ENCODE data around the gene HDC. TPM values are rescaled to one million over a fixed set of nuclear protein-coding genes. Genes with fewer than 3 reads are reported as not detected.

The HDC gene
- polyA plus RNA-seq, 1 of the 3 experiments (the other 2 are of a cell fraction), result not detected

DNA sequence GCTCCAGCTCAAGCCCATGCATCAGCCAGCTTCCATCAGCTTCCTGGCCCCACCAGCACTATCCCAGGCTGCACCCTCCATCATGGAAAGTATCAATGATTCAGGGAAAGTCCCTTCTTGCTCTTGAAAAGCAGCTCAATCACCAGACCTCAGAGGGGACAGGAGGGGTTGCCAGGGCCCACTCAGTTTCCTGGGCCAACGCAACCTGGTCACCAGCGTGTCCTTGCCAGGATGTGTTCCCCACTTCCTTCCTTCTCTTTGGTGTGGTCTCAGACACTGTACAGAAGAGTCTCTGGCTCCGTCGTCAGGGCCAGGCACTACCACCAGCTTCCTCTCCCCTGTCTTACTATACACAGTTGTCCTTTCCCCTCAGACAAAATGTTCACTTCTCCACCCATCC lies 3.0 kb downstream of the HDC start (continued):
- TF ChIP-seq, protein P1, sequence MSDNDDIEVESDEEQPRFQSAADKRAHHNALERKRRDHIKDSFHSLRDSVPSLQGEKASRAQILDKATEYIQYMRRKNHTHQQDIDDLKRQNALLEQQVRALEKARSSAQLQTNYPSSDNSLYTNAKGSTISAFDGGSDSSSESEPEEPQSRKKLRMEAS (IDR thresholded peaks at IDR 0.05; ENCODE audit: low read depth), result no peak
- TF ChIP-seq ELF1 (IDR thresholded peaks at IDR 0.05) (no peak), JUND (IDR thresholded peaks at IDR 0.05) (no peak), NFIC (IDR thresholded peaks at IDR 0.05; ENCODE audit: borderline replicate concordance) (no peak), TAF1 (IDR thresholded peaks at IDR 0.05; ENCODE audit: borderline replicate concordance, low read depth, low read length) (no peak), GABPA (IDR thresholded peaks at IDR 0.05; ENCODE audit: low read depth) (no peak), FOSL2 (IDR thresholded peaks at IDR 0.05; ENCODE audit: borderline replicate concordance, low read depth) (no peak), TCF12 (IDR thresholded peaks at IDR 0.05) (no peak), GATA2 (CRISPR knock-in tag; IDR thresholded peaks at IDR 0.05) (no peak), SMC3 (IDR thresholded peaks at IDR 0.05; ENCODE audit: low read depth, low read length) (no peak), RXRA (IDR thresholded peaks at IDR 0.05; ENCODE audit: borderline replicate concordance, low read depth) (no peak), TEAD4 (IDR thresholded peaks at IDR 0.05; ENCODE audit: borderline replicate concordance, insufficient read depth) (no peak)
- TF ChIP-seq, protein P2, sequence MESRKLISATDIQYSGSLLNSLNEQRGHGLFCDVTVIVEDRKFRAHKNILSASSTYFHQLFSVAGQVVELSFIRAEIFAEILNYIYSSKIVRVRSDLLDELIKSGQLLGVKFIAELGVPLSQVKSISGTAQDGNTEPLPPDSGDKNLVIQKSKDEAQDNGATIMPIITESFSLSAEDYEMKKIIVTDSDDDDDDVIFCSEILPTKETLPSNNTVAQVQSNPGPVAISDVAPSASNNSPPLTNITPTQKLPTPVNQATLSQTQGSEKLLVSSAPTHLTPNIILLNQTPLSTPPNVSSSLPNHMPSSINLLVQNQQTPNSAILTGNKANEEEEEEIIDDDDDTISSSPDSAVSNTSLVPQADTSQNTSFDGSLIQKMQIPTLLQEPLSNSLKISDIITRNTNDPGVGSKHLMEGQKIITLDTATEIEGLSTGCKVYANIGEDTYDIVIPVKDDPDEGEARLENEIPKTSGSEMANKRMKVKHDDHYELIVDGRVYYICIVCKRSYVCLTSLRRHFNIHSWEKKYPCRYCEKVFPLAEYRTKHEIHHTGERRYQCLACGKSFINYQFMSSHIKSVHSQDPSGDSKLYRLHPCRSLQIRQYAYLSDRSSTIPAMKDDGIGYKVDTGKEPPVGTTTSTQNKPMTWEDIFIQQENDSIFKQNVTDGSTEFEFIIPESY (IDR thresholded peaks at IDR 0.05; ENCODE audit: borderline replicate concordance, low read depth), result no peak

DNA sequence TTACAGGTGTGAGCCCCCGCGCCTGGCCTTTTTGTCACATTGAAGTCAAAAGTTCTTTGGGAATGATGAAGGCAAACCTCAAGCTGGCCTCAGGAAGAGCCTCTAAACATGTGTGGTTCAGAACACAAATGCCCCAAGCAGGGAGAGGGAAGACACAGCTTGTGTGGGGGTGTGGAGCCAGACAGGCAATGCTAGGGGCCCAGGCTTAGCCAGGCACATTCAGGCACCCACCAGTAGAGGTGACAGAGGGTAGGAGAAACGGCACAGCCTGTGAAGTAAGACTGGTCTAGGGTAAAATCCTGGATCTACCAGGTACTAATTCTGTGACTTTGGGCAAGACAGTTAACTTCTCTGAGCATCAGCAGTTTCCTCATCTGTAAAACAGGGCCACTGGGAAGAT lies 3.5 kb downstream of the HDC start:
- Histone ChIP-seq H3F3A (replicated peaks; ENCODE audit: insufficient read depth) (no peaks in the 10 kb centered on the region), H3K4me1 (ENCODE audit: control insufficient read depth in 1 of 2, insufficient read depth in 2 of 2, low read depth in 1 of 2, low read length in 1 of 2) (no peaks in the 10 kb centered on the region), H3K27me3 (ENCODE audit: insufficient read depth) (no peaks in the 10 kb centered on the region), H3K4me2 (no peak overlapping the region), H3K4me3 (ENCODE audit: low read depth in 2 of 2, low read length in 1 of 2) (no peak overlapping the region), H3K9ac (no peak overlapping the region), H4K20me1 (ENCODE audit: insufficient read depth) (no peaks in the 10 kb centered on the region), H3K79me2 (ENCODE audit: insufficient read depth) (no peaks in the 10 kb centered on the region), H3K9me3 (no peaks in the 10 kb centered on the region), H3K36me3 (replicated peaks in 1 of 2; ENCODE audit: control insufficient read depth in 1 of 2, insufficient read depth in 2 of 2, low read length in 1 of 2) (no peaks in the 10 kb centered on the region), H2AFZ (ENCODE audit: low read depth) (no peak overlapping the region), H3K27ac (ENCODE audit: low read depth in 2 of 2, low read length in 1 of 2) (no peak overlapping the region), H3K9me2 (no peaks in the 10 kb centered on the region)
- no peak for DNase-seq
- ChIA-PET CTCF (interaction anchor here (0.7 kb wide), 1 partner anchor 54 kb away, joined by 3 read pairs; no protein-coding TSS in a partner anchor), POLR2A (no interaction called here)
- TF ChIP-seq TAF1 (IDR thresholded peaks at IDR 0.05; ENCODE audit: borderline replicate concordance, low read depth, low read length) (no peak), FOXM1 (IDR thresholded peaks at IDR 0.05; ENCODE audit: low read depth) (no peak), FOSL2 (IDR thresholded peaks at IDR 0.05; ENCODE audit: borderline replicate concordance, low read depth) (no peak), RCOR1 (IDR thresholded peaks at IDR 0.05; ENCODE audit: low read length) (no peak), RXRA (IDR thresholded peaks at IDR 0.05; ENCODE audit: borderline replicate concordance, low read depth) (no peak), MEF2A (IDR thresholded peaks at IDR 0.05; ENCODE audit: borderline replicate concordance, low read depth) (no peak), ELF1 (IDR thresholded peaks at IDR 0.05) (no peak), FOXJ3 (CRISPR knock-in tag; IDR thresholded peaks at IDR 0.05) (no peak), SMC3 (IDR thresholded peaks at IDR 0.05; ENCODE audit: low read depth, low read length) (no peak), NRF1 (IDR thresholded peaks at IDR 0.05; ENCODE audit: low read depth, low read length) (no peak), POLR2AphosphoS5 (IDR thresholded peaks at IDR 0.05; ENCODE audit: low read depth, low read length) (no peak), GATA2 (CRISPR knock-in tag; IDR thresholded peaks at IDR 0.05) (no peak), NFIC (IDR thresholded peaks at IDR 0.05; ENCODE audit: borderline replicate concordance) (no peak), TCF12 (IDR thresholded peaks at IDR 0.05) (no peak)
- TF ChIP-seq, protein P3, sequence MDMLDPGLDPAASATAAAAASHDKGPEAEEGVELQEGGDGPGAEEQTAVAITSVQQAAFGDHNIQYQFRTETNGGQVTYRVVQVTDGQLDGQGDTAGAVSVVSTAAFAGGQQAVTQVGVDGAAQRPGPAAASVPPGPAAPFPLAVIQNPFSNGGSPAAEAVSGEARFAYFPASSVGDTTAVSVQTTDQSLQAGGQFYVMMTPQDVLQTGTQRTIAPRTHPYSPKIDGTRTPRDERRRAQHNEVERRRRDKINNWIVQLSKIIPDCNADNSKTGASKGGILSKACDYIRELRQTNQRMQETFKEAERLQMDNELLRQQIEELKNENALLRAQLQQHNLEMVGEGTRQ (IDR thresholded peaks at IDR 0.05; ENCODE audit: borderline replicate concordance, low read depth, low read length), result no peak
- TF ChIP-seq, protein P4, sequence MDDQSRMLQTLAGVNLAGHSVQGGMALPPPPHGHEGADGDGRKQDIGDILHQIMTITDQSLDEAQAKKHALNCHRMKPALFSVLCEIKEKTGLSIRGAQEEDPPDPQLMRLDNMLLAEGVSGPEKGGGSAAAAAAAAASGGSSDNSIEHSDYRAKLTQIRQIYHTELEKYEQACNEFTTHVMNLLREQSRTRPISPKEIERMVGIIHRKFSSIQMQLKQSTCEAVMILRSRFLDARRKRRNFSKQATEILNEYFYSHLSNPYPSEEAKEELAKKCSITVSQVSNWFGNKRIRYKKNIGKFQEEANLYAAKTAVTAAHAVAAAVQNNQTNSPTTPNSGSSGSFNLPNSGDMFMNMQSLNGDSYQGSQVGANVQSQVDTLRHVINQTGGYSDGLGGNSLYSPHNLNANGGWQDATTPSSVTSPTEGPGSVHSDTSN (IDR thresholded peaks at IDR 0.05), result no peak
- TF ChIP-seq, protein P2 (IDR thresholded peaks at IDR 0.05; ENCODE audit: borderline replicate concordance, low read depth), result no peak
- TF ChIP-seq, protein P5, sequence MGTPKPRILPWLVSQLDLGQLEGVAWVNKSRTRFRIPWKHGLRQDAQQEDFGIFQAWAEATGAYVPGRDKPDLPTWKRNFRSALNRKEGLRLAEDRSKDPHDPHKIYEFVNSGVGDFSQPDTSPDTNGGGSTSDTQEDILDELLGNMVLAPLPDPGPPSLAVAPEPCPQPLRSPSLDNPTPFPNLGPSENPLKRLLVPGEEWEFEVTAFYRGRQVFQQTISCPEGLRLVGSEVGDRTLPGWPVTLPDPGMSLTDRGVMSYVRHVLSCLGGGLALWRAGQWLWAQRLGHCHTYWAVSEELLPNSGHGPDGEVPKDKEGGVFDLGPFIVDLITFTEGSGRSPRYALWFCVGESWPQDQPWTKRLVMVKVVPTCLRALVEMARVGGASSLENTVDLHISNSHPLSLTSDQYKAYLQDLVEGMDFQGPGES (IDR thresholded peaks at IDR 0.05; ENCODE audit: low read depth, low read length), result no peak
- WGBS (ENCODE audit: low lambda C conversion rate), result 72% methylated on average over 3 of the region's 3 CpGs

Data from SK-N-SH (cell line).